WTC11 (cell line): ENCODE data around the gene DMWD. TPM values are rescaled to one million over a fixed set of nuclear protein-coding genes. Genes with fewer than 3 reads are reported as not detected.

Experiments used
- ATAC-seq: fragments of 200-7000 bp; cut with Tn5 transposase; 2 replicates; pipeline ENCODE4 v1.10.0; 2021; ENCODE audit warnings: mild to moderate bottlenecking, moderate library complexity
- CTCF ChIA-PET: fragments of 300-600 bp; sonication (Branson Sonifier 250); formaldehyde crosslinking; loops from one replicate; lab custom pipeline; 2021; ENCODE audit warnings: antibody characterized with exemption; lab: Charles Lee
- POLR2A ChIA-PET: fragments of 350-600 bp; sonication (Branson Sonifier 250); formaldehyde crosslinking; loops from one replicate; lab custom pipeline; 2021; ENCODE audit warnings: antibody characterized with exemption; lab: Charles Lee
- DNase-seq: peaks from one replicate; pipeline ENCODE4 v3.0.0; 2021; ENCODE audit warnings: low spot score
- H3K27ac Mint-ChIP-seq: 2 replicates; pipeline ENCODE4 v1.8.0; 2021; ENCODE audit warnings: mixed read lengths
- H3K27me3 Mint-ChIP-seq: 2 replicates; pipeline ENCODE4 v1.8.0; 2021; ENCODE audit warnings: low read depth, mild to moderate bottlenecking, moderate library complexity, mixed read lengths
- H3K36me3 Mint-ChIP-seq: 2 replicates; pipeline ENCODE4 v1.8.0; 2021; ENCODE audit warnings: mixed read lengths
- H3K4me1 Mint-ChIP-seq: 2 replicates; pipeline ENCODE4 v1.8.0; 2022; ENCODE audit warnings: mixed read lengths
- H3K4me3 Mint-ChIP-seq: 2 replicates; pipeline ENCODE4 v1.8.0; 2021; ENCODE audit warnings: mild to moderate bottlenecking, moderate library complexity, mixed read lengths
- H3K9me3 Mint-ChIP-seq: 2 replicates; pipeline ENCODE4 v1.8.0; 2021; ENCODE audit warnings: mixed read lengths
- ATF1 ChIP-seq: sonication (generic); formaldehyde crosslinking; IDR thresholded peaks from 2 replicates; pipeline ENCODE4 v1.8.1; 2023; ENCODE audit warnings: mild to moderate bottlenecking, moderate library complexity, missing genetic modification reagents
- FOXK1 ChIP-seq: sonication (generic); formaldehyde crosslinking; IDR thresholded peaks from 2 replicates; pipeline ENCODE4 v1.8.0; 2022; ENCODE audit warnings: mild to moderate bottlenecking, moderate library complexity, missing genetic modification reagents
- HMGA2 ChIP-seq: fragments of 250-450 bp; sonication (Bioruptor Pico); IDR thresholded peaks from 2 replicates; pipeline ENCODE4 v1.4.0; 2021; ENCODE audit warnings: mild to moderate bottlenecking, moderate library complexity
- IRF2 ChIP-seq: sonication (generic); formaldehyde crosslinking; IDR thresholded peaks from 2 replicates; pipeline ENCODE4 v1.8.0; 2022; ENCODE audit warnings: low read depth, missing genetic modification reagents, borderline replicate concordance
- KAT7 ChIP-seq: sonication (generic); formaldehyde crosslinking; IDR thresholded peaks from 2 replicates; pipeline ENCODE4 v1.8.1; 2023; ENCODE audit warnings: missing genetic modification reagents, mild to moderate bottlenecking, borderline replicate concordance
- MXD4 ChIP-seq: fragments of 250-450 bp; sonication (Bioruptor Pico); IDR thresholded peaks from 2 replicates; pipeline ENCODE4 v1.8.0; 2021; ENCODE audit warnings: mild to moderate bottlenecking, moderate library complexity, borderline replicate concordance
- NR2C2 ChIP-seq: sonication (generic); formaldehyde crosslinking; IDR thresholded peaks from 2 replicates; pipeline ENCODE4 v1.8.0; 2022; ENCODE audit warnings: mild to moderate bottlenecking, missing genetic modification reagents
- ZNF219 ChIP-seq: sonication (generic); formaldehyde crosslinking; IDR thresholded peaks from 2 replicates; pipeline ENCODE4 v1.8.0; 2023; ENCODE audit warnings: missing genetic modification reagents, mild to moderate bottlenecking, borderline replicate concordance
- ZNF317 ChIP-seq: sonication (generic); formaldehyde crosslinking; IDR thresholded peaks from 2 replicates; pipeline ENCODE4 v1.8.1; 2023; ENCODE audit warnings: low read depth, mild to moderate bottlenecking, moderate library complexity, missing genetic modification reagents, borderline replicate concordance
- ZNF416 ChIP-seq: fragments of 250-450 bp; sonication (Bioruptor Pico); IDR thresholded peaks from 2 replicates; pipeline ENCODE4 v1.9.0; 2021; ENCODE audit warnings: mild to moderate bottlenecking, inconsistent platforms
- total RNA-seq: library from RNA; stranded (reverse); gene quantifications from 3 replicates; pipeline ENCODE4 v1.2.3, GENCODE V29; 2021
- TF ChIP-seq, protein P1 (sequence below): sonication (generic); formaldehyde crosslinking; IDR thresholded peaks from 2 replicates; pipeline ENCODE4 v1.8.0; 2023; ENCODE audit warnings: missing genetic modification reagents, mild to moderate bottlenecking, borderline replicate concordance
- TF ChIP-seq, protein P2 (sequence below): fragments of 250-450 bp; sonication (Bioruptor Pico); IDR thresholded peaks from 2 replicates; pipeline ENCODE4 v2.1.2; 2022; ENCODE audit warnings: mild to moderate bottlenecking, moderate library complexity
- TF ChIP-seq, protein P3 (sequence below): sonication (generic); formaldehyde crosslinking; IDR thresholded peaks from 2 replicates; pipeline ENCODE4 v1.8.1; 2022; ENCODE audit warnings: mild to moderate bottlenecking, missing genetic modification reagents, moderate library complexity, borderline replicate concordance
- TF ChIP-seq, protein P4 (sequence below): sonication (generic); formaldehyde crosslinking; IDR thresholded peaks from 2 replicates; pipeline ENCODE4 v1.8.1; 2023; ENCODE audit warnings: mild to moderate bottlenecking, missing genetic modification reagents
- TF ChIP-seq, protein P5 (sequence below): sonication (generic); formaldehyde crosslinking; conservative IDR thresholded peaks from 2 replicates; pipeline ENCODE4 v1.8.1; 2023; ENCODE audit warnings: mild to moderate bottlenecking, low read depth, missing genetic modification reagents, moderate library complexity

Gene DMWD
- total RNA-seq, 1 experiment from 2014 or later = 60.7 TPM

DNA sequence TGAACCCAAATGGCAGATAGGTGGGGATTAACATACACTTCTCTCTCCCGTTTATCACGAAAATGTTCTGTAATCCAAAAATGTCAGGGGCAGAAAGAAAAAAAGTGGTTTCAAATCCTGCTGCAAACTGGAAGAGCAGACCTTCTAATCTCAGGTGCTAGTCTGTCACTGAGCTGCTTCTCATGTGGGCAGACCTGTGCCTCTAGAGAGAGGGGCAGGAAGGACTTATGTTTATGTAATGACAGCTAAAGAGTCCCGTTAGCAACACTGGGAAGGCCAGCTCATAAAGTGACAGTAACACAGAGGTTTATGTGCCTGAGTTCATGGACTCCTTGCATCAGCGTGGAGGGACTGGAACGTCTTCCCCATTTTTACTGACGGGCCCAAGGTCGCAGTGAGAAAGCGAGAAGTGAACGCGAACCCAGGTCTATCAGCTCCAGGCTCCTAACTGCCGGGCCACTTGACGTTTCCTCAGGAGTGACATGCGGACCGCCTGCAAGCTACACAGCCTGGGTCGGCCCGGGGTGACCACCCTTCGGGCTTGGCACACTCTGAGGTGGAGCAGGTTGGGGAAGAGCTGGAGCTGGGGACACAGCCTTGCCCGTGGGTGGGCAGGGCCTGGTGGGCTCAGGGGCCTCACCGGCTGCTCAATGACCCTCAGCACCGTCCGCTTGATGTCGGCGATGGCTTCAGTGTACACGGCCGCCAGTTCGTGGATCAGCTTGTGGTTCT is 32.1 kb upstream of the DMWD start:
- no peaks in the 10 kb centered on the region for H3K9me3 Mint-ChIP-seq
- peaks cover 67% of the 10 kb centered on the region for H3K36me3 Mint-ChIP-seq
- ATAC-seq (no peak), DNase-seq (no peak)
- H3K4me1 Mint-ChIP-seq = peaks cover 4% of the 10 kb centered on the region
- no peak overlapping the region for H3K4me3 Mint-ChIP-seq
- CTCF ChIA-PET = interaction anchor here (0.8 to 5.2 kb wide), 2 partner anchors 8 to 25 kb away, joined by 3 to 45 read pairs; partner anchors contain the start of gene RSPH6A
- no peaks in the 10 kb centered on the region for H3K27me3 Mint-ChIP-seq
- TF ChIP-seq, protein P1, sequence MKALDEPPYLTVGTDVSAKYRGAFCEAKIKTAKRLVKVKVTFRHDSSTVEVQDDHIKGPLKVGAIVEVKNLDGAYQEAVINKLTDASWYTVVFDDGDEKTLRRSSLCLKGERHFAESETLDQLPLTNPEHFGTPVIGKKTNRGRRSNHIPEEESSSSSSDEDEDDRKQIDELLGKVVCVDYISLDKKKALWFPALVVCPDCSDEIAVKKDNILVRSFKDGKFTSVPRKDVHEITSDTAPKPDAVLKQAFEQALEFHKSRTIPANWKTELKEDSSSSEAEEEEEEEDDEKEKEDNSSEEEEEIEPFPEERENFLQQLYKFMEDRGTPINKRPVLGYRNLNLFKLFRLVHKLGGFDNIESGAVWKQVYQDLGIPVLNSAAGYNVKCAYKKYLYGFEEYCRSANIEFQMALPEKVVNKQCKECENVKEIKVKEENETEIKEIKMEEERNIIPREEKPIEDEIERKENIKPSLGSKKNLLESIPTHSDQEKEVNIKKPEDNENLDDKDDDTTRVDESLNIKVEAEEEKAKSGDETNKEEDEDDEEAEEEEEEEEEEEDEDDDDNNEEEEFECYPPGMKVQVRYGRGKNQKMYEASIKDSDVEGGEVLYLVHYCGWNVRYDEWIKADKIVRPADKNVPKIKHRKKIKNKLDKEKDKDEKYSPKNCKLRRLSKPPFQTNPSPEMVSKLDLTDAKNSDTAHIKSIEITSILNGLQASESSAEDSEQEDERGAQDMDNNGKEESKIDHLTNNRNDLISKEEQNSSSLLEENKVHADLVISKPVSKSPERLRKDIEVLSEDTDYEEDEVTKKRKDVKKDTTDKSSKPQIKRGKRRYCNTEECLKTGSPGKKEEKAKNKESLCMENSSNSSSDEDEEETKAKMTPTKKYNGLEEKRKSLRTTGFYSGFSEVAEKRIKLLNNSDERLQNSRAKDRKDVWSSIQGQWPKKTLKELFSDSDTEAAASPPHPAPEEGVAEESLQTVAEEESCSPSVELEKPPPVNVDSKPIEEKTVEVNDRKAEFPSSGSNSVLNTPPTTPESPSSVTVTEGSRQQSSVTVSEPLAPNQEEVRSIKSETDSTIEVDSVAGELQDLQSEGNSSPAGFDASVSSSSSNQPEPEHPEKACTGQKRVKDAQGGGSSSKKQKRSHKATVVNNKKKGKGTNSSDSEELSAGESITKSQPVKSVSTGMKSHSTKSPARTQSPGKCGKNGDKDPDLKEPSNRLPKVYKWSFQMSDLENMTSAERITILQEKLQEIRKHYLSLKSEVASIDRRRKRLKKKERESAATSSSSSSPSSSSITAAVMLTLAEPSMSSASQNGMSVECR (CRISPR knock-in tag) = no peak
- TF ChIP-seq ZNF416 (CRISPR knock-in tag) (no peak), NR2C2 (no peak), MXD4 (CRISPR knock-in tag) (no peak), HMGA2 (CRISPR knock-in tag) (no peak), ATF1 (no peak), FOXK1 (CRISPR knock-in tag) (no peak), IRF2 (CRISPR knock-in tag) (no peak), ZNF219 (CRISPR knock-in tag) (no peak)
- TF ChIP-seq, protein P2, sequence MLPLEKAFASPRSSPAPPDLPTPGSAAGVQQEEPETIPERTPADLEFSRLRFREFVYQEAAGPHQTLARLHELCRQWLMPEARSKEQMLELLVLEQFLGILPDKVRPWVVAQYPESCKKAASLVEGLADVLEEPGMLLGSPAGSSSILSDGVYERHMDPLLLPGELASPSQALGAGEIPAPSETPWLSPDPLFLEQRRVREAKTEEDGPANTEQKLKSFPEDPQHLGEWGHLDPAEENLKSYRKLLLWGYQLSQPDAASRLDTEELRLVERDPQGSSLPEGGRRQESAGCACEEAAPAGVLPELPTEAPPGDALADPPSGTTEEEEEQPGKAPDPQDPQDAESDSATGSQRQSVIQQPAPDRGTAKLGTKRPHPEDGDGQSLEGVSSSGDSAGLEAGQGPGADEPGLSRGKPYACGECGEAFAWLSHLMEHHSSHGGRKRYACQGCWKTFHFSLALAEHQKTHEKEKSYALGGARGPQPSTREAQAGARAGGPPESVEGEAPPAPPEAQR (CRISPR knock-in tag) = no peak
- TF ChIP-seq, protein P3, sequence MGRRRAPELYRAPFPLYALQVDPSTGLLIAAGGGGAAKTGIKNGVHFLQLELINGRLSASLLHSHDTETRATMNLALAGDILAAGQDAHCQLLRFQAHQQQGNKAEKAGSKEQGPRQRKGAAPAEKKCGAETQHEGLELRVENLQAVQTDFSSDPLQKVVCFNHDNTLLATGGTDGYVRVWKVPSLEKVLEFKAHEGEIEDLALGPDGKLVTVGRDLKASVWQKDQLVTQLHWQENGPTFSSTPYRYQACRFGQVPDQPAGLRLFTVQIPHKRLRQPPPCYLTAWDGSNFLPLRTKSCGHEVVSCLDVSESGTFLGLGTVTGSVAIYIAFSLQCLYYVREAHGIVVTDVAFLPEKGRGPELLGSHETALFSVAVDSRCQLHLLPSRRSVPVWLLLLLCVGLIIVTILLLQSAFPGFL (CRISPR knock-in tag) = no peak
- TF ChIP-seq, protein P4, sequence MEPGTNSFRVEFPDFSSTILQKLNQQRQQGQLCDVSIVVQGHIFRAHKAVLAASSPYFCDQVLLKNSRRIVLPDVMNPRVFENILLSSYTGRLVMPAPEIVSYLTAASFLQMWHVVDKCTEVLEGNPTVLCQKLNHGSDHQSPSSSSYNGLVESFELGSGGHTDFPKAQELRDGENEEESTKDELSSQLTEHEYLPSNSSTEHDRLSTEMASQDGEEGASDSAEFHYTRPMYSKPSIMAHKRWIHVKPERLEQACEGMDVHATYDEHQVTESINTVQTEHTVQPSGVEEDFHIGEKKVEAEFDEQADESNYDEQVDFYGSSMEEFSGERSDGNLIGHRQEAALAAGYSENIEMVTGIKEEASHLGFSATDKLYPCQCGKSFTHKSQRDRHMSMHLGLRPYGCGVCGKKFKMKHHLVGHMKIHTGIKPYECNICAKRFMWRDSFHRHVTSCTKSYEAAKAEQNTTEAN (CRISPR knock-in tag) = no peak
- no peak overlapping the region for H3K27ac Mint-ChIP-seq
- POLR2A ChIA-PET = no interaction called here

DNA sequence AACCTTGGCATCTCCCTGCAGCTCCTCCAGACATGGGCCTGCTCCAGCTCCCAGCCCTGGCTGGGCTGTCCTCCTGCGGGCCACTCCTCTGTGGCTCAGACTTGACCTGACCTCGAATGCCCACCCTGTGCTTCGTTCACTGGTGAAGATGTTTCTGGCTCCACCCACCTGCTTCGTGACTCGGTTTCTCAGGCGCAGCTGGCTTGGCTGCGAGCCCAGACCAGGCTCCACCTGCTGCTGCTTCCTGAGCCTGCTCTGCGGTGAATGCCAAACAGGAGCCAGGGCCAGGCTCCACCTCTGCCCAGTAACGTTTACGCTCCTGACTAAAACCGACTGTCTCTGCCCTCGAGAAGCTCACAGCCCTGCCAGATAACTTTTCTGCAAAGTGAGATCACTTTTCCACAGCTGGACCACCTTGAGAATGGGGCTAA is 31.4 kb upstream of the DMWD start:
- TF ChIP-seq, protein P5, sequence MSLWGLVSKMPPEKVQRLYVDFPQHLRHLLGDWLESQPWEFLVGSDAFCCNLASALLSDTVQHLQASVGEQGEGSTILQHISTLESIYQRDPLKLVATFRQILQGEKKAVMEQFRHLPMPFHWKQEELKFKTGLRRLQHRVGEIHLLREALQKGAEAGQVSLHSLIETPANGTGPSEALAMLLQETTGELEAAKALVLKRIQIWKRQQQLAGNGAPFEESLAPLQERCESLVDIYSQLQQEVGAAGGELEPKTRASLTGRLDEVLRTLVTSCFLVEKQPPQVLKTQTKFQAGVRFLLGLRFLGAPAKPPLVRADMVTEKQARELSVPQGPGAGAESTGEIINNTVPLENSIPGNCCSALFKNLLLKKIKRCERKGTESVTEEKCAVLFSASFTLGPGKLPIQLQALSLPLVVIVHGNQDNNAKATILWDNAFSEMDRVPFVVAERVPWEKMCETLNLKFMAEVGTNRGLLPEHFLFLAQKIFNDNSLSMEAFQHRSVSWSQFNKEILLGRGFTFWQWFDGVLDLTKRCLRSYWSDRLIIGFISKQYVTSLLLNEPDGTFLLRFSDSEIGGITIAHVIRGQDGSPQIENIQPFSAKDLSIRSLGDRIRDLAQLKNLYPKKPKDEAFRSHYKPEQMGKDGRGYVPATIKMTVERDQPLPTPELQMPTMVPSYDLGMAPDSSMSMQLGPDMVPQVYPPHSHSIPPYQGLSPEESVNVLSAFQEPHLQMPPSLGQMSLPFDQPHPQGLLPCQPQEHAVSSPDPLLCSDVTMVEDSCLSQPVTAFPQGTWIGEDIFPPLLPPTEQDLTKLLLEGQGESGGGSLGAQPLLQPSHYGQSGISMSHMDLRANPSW (CRISPR knock-in tag) = no peak
- TF ChIP-seq ZNF317 = no peak
- TF ChIP-seq ATF1 = no peak
- TF ChIP-seq KAT7 = no peak
- TF ChIP-seq, protein P2 (CRISPR knock-in tag) = no peak
- TF ChIP-seq, protein P1 (CRISPR knock-in tag) = no peak
- Mint-ChIP-seq H3K4me1 (peaks cover 10% of the 10 kb centered on the region), H3K9me3 (no peaks in the 10 kb centered on the region), H3K27me3 (no peaks in the 10 kb centered on the region), H3K4me3 (no peak overlapping the region), H3K36me3 (peaks cover 63% of the 10 kb centered on the region), H3K27ac (no peak overlapping the region)
- ChIA-PET POLR2A (no interaction called here), CTCF (interaction anchor here (5.2 kb wide), 1 partner anchor 8 kb away, joined by 45 read pairs; the partner anchor contains the start of gene RSPH6A)
- ATAC-seq (no peak), DNase-seq (no peak)
